Testis (tissue), 2 donors: ENCODE measurements around the gene TBC1D17.

Experiments
- POLR2A ChIP-seq: fragments of 450-650 bp; IDR thresholded peaks from one replicate; pipeline ENCODE4 v1.6.1; 2017; ENCODE audit warnings: antibody characterized with exemption, mild to moderate bottlenecking, moderate library complexity
- TF ChIP-seq, protein P1 (sequence below), 3 experiments: fragments of 450-650 bp in 2 of 3; fragments of 200-600 bp in 1 of 3; sonication (generic) in 1 of 3; IDR thresholded peaks; one replicate each; pipeline ENCODE4 v1.5.1; 2016 to 2019; ENCODE audit warnings: antibody characterized with exemption in 3 of 3, mild to moderate bottlenecking in 2 of 3, moderate library complexity in 1 of 3

DNA sequence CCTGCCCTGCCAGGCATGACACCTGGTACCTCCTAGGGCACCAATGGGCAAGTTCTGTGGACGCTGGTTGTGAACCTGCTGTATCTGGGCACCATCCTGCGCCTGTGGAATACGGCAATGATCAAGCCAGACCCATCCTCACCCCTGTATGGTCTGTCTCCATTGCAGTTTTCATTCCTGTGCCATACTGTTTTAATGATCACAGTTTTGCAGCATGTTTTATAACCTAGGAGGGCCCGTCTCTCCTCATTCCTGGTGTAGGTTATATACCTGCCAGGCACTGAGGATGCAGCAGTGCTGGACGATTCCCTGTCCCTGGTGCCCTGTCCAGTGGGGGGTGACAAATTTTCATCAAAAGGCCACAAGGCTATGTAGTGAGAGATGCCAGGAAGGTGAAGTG is 5.6 kb downstream of the TBC1D17 start:
- TF ChIP-seq, protein P1, sequence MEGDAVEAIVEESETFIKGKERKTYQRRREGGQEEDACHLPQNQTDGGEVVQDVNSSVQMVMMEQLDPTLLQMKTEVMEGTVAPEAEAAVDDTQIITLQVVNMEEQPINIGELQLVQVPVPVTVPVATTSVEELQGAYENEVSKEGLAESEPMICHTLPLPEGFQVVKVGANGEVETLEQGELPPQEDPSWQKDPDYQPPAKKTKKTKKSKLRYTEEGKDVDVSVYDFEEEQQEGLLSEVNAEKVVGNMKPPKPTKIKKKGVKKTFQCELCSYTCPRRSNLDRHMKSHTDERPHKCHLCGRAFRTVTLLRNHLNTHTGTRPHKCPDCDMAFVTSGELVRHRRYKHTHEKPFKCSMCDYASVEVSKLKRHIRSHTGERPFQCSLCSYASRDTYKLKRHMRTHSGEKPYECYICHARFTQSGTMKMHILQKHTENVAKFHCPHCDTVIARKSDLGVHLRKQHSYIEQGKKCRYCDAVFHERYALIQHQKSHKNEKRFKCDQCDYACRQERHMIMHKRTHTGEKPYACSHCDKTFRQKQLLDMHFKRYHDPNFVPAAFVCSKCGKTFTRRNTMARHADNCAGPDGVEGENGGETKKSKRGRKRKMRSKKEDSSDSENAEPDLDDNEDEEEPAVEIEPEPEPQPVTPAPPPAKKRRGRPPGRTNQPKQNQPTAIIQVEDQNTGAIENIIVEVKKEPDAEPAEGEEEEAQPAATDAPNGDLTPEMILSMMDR (IDR thresholded peaks at IDR 0.05), result no peak
- no peak for TF ChIP-seq POLR2A
